H1 (cell line): ENCODE measurements around the gene ANAPC5. TPM values are rescaled to one million over a fixed set of nuclear protein-coding genes. Genes with fewer than 3 reads are reported as not detected.

Experiments used
- RXRA ChIP-seq: IDR thresholded peaks from 2 replicates; pipeline ENCODE4 v1.6.1; 2011; ENCODE audit warnings: low read depth, mild to moderate bottlenecking, low read length, moderate library complexity; ENCODE audit not compliant: insufficient read depth
- polyA plus RNA-seq, 7 experiments: library from polyadenylated mRNA; depleted of rRNA in 3 of 7; stranded (reverse) in 5 of 7; unstranded in 2 of 7; fragments of >200 nt in 5 of 7; fragments of 200-250 nt in 2 of 7; gene quantifications; 1 replicate in 5 of 7; 2 replicates in 1 of 7; 4 replicates in 1 of 7; pipeline versions ENCODE4 v1.2.1 to v1.2.3, GENCODE V29; 2011 to 2013; ENCODE audit warnings: missing spikeins in 2 of 7, mixed read lengths in 2 of 7
- total RNA-seq: library from RNA; stranded (reverse); fragmentation: NEBNext Ultra II Directional; extraction: Animal tissue kit (Norgen Biotek cat#: 25700); gene quantifications from 2 replicates; pipeline ENCODE4 v1.2.1, GENCODE V29; 2021
- TF ChIP-seq, protein P1 (sequence below): fragments of 300-600 bp; sonication (generic); IDR thresholded peaks from 2 replicates; pipeline ENCODE4 v1.7.1; 2012; ENCODE audit warnings: low read length, moderate library complexity, mild to moderate bottlenecking, inconsistent platforms; ENCODE audit not compliant: insufficient replicate concordance

Gene ANAPC5
- total and polyA plus RNA-seq, 2 of the 8 experiments (the other 6 are each of a cell fraction or from before 2014, with no cell fraction given), result 103 to 127 TPM

DNA sequence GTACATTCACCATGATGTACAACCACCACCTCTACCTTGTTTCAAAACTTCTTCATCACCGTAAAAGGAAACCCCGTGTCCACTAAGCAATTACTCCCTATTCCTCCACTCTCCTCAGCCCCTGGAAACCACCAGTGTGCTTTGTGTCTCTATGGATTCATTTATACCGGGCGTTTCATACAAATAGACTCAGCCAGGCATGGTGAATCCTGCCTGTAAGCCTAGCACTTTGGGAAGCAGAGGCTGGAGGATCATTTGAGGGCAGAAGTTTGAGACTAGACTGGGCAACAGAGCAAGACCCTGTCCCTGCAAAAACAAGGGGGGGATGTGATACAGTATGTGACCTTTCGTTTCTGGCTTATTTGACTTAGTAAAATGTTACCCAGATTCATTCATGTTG, 26.5 kb upstream of the ANAPC5 start (continued):
- TF ChIP-seq, protein P1, sequence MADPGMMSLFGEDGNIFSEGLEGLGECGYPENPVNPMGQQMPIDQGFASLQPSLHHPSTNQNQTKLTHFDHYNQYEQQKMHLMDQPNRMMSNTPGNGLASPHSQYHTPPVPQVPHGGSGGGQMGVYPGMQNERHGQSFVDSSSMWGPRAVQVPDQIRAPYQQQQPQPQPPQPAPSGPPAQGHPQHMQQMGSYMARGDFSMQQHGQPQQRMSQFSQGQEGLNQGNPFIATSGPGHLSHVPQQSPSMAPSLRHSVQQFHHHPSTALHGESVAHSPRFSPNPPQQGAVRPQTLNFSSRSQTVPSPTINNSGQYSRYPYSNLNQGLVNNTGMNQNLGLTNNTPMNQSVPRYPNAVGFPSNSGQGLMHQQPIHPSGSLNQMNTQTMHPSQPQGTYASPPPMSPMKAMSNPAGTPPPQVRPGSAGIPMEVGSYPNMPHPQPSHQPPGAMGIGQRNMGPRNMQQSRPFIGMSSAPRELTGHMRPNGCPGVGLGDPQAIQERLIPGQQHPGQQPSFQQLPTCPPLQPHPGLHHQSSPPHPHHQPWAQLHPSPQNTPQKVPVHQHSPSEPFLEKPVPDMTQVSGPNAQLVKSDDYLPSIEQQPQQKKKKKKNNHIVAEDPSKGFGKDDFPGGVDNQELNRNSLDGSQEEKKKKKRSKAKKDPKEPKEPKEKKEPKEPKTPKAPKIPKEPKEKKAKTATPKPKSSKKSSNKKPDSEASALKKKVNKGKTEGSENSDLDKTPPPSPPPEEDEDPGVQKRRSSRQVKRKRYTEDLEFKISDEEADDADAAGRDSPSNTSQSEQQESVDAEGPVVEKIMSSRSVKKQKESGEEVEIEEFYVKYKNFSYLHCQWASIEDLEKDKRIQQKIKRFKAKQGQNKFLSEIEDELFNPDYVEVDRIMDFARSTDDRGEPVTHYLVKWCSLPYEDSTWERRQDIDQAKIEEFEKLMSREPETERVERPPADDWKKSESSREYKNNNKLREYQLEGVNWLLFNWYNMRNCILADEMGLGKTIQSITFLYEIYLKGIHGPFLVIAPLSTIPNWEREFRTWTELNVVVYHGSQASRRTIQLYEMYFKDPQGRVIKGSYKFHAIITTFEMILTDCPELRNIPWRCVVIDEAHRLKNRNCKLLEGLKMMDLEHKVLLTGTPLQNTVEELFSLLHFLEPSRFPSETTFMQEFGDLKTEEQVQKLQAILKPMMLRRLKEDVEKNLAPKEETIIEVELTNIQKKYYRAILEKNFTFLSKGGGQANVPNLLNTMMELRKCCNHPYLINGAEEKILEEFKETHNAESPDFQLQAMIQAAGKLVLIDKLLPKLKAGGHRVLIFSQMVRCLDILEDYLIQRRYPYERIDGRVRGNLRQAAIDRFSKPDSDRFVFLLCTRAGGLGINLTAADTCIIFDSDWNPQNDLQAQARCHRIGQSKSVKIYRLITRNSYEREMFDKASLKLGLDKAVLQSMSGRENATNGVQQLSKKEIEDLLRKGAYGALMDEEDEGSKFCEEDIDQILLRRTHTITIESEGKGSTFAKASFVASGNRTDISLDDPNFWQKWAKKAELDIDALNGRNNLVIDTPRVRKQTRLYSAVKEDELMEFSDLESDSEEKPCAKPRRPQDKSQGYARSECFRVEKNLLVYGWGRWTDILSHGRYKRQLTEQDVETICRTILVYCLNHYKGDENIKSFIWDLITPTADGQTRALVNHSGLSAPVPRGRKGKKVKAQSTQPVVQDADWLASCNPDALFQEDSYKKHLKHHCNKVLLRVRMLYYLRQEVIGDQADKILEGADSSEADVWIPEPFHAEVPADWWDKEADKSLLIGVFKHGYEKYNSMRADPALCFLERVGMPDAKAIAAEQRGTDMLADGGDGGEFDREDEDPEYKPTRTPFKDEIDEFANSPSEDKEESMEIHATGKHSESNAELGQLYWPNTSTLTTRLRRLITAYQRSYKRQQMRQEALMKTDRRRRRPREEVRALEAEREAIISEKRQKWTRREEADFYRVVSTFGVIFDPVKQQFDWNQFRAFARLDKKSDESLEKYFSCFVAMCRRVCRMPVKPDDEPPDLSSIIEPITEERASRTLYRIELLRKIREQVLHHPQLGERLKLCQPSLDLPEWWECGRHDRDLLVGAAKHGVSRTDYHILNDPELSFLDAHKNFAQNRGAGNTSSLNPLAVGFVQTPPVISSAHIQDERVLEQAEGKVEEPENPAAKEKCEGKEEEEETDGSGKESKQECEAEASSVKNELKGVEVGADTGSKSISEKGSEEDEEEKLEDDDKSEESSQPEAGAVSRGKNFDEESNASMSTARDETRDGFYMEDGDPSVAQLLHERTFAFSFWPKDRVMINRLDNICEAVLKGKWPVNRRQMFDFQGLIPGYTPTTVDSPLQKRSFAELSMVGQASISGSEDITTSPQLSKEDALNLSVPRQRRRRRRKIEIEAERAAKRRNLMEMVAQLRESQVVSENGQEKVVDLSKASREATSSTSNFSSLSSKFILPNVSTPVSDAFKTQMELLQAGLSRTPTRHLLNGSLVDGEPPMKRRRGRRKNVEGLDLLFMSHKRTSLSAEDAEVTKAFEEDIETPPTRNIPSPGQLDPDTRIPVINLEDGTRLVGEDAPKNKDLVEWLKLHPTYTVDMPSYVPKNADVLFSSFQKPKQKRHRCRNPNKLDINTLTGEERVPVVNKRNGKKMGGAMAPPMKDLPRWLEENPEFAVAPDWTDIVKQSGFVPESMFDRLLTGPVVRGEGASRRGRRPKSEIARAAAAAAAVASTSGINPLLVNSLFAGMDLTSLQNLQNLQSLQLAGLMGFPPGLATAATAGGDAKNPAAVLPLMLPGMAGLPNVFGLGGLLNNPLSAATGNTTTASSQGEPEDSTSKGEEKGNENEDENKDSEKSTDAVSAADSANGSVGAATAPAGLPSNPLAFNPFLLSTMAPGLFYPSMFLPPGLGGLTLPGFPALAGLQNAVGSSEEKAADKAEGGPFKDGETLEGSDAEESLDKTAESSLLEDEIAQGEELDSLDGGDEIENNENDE, result no peak
- TF ChIP-seq RXRA, result no peak
